ENCODE results near the gene SETBP1. TPM values are rescaled to one million over a fixed set of nuclear protein-coding genes. Genes with fewer than 3 reads are reported as not detected.

Gene SETBP1
- total and polyA plus RNA-seq, 2 of the 4 experiments (the other 2 are of a cell fraction) = 0.19 to 0.36 TPM

DNA sequence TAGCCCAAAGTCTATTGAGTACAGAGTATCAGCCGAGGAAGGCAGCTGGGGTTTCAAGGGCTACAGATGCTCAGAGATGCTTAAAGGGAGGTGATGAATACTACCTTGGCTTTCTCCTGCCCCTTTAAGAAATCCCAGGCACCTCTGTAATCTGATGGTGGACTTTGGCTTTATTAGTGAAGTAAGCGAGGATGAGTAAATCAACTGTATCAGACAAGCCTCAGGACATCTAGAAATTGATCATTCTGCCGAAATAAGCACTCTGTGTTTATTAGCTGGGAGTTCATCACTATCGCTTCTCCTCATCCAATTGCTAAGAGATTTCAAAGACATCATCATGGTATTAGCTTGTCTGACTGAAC, 344.4 kb downstream of the SETBP1 start:
- H2BK5ac ChIP-seq (ENCODE audit: low read depth, low read length, poor library complexity, severe bottlenecking) = no peak overlapping the region
- no peak for DNase-seq
- ChIA-PET POLR2A (ENCODE audit: unreplicated experiment) (no interaction called here), CTCF (no interaction called here)
- BruUV-seq (replicated peaks) = no TSS peak
- H3K4me2 ChIP-seq (ENCODE audit: low read depth, low read length) = no peak overlapping the region
- no peak overlapping the region for H4K91ac ChIP-seq (ENCODE audit: insufficient read depth, low read depth, low read length)
- H2AK5ac ChIP-seq (ENCODE audit: low read depth, low read length) = no peak overlapping the region
- H4K8ac ChIP-seq (ENCODE audit: low read depth in 2 of 2, low read length in 2 of 2) = no peak overlapping the region
- no peak overlapping the region for H2AFZ ChIP-seq (replicated peaks; ENCODE audit: low read length, poor library complexity)
- no peaks in the 10 kb centered on the region for H3K4me1 ChIP-seq (ENCODE audit: control insufficient read depth, insufficient read depth, low read length)
- H2BK120ac ChIP-seq (ENCODE audit: low read depth, low read length) = no peak overlapping the region
- no peak for ATAC-seq (ENCODE audit: low read depth)
- H3K9me1 ChIP-seq (ENCODE audit: insufficient read depth, low read length) = no peaks in the 10 kb centered on the region
- H4K20me1 ChIP-seq (ENCODE audit: insufficient read depth, low read length) = no peaks in the 10 kb centered on the region
- H3K56ac ChIP-seq (ENCODE audit: extremely low read depth, insufficient read depth, low read length) = no peak overlapping the region
- no peak overlapping the region for H3K9ac ChIP-seq (ENCODE audit: low read depth, low read length)
- intact Hi-C loops (cut with micrococcal nuclease) (no loop called here), in situ Hi-C loops (cut with MboI; ENCODE audit: low sequenced_read_pairs) (no loop called here), dilution Hi-C loops (cut with HindIII; ENCODE audit: low sequenced_read_pairs, unreplicated experiment) (no loop called here)
- no peak overlapping the region for H3K14ac ChIP-seq (replicated peaks; ENCODE audit: low read depth, low read length)
- H3K27ac ChIP-seq (ENCODE audit: insufficient read depth, low read length) = no peak overlapping the region
- no peak overlapping the region for H2AK9ac ChIP-seq (replicated peaks; ENCODE audit: low read depth, low read length, poor library complexity)
- no peak overlapping the region for H3K4ac ChIP-seq (ENCODE audit: low read depth, low read length)
- H3K79me1 ChIP-seq (ENCODE audit: low read depth in 1 of 2, low read length in 2 of 2) = no peaks in the 10 kb centered on the region
- no CpG with 5 or more reads among the region's 4 CpGs for WGBS, 2 experiments (ENCODE audit: extremely low coverage in 2 of 2, insufficient read length in 1 of 2)
- H4K5ac ChIP-seq (ENCODE audit: low read depth, low read length) = no peak overlapping the region
- H2BK20ac ChIP-seq (ENCODE audit: low read depth, low read length) = no peak overlapping the region
- H3K18ac ChIP-seq (ENCODE audit: low read depth, low read length) = no peak overlapping the region
- TF ChIP-seq, protein P1, sequence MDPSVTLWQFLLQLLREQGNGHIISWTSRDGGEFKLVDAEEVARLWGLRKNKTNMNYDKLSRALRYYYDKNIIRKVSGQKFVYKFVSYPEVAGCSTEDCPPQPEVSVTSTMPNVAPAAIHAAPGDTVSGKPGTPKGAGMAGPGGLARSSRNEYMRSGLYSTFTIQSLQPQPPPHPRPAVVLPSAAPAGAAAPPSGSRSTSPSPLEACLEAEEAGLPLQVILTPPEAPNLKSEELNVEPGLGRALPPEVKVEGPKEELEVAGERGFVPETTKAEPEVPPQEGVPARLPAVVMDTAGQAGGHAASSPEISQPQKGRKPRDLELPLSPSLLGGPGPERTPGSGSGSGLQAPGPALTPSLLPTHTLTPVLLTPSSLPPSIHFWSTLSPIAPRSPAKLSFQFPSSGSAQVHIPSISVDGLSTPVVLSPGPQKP (IDR thresholded peaks at IDR 0.05; ENCODE audit: borderline replicate concordance, low read depth, low read length) = no peak
- TF ChIP-seq POLR2A (IDR thresholded peaks at IDR 0.05; ENCODE audit: low read depth, low read length) = no peak
- no peak for TF ChIP-seq MXI1 (IDR thresholded peaks at IDR 0.05; ENCODE audit: borderline replicate concordance, low read depth, low read length)
- no peak for TF ChIP-seq CEBPB (IDR thresholded peaks at IDR 0.05; ENCODE audit: low read depth, low read length)
- no peak for TF ChIP-seq RAD21 (IDR thresholded peaks at IDR 0.05; ENCODE audit: low read length)
- no peak for TF ChIP-seq SMC3 (IDR thresholded peaks at IDR 0.05; ENCODE audit: low read depth, low read length)
- TF ChIP-seq MAZ (IDR thresholded peaks at IDR 0.05; ENCODE audit: borderline replicate concordance, low read depth, low read length) = no peak
- H3K36me3 ChIP-seq (ENCODE audit: control insufficient read depth, insufficient read depth, low read length) = no peaks in the 10 kb centered on the region
- H2BK15ac ChIP-seq (ENCODE audit: low read depth, low read length) = no peak overlapping the region
- H3K27me3 ChIP-seq (ENCODE audit: control insufficient read depth, insufficient read depth, low read length) = no peaks in the 10 kb centered on the region; the same call in 1 of the 2 replicates
- H3K9me3 ChIP-seq (ENCODE audit: control insufficient read depth, insufficient read depth, low read length) = no peaks in the 10 kb centered on the region
- no peak overlapping the region for H3K4me3 ChIP-seq (ENCODE audit: insufficient read depth, low read depth, low read length)
- H3K23ac ChIP-seq (ENCODE audit: low read depth, low read length) = no peak overlapping the region

All from IMR-90 (cell line).